B cell (primary cell): ENCODE results near the gene TMUB2. TPM values are rescaled to one million over a fixed set of nuclear protein-coding genes. Genes with fewer than 3 reads are reported as not detected.

Source experiments
- ATAC-seq: fragments of 200-7000 bp; cut with Tn5 transposase; one replicate; pipeline ENCODE4 v1.10.0; 2021; ENCODE audit warnings: low read depth, mild to moderate bottlenecking, moderate number of reproducible peaks, moderate library complexity
- CTCF ChIA-PET: fragments of 350-600 bp; sonication (Branson Sonifier 250); formaldehyde crosslinking; loops from one replicate; lab custom pipeline; 2021; ENCODE audit warnings: antibody characterized with exemption, inconsistent platforms; lab: Charles Lee
- POLR2A ChIA-PET: fragments of 350-600 bp; sonication (Branson Sonifier 250); formaldehyde crosslinking; loops from one replicate; lab custom pipeline; 2021; ENCODE audit warnings: antibody characterized with exemption; lab: Charles Lee
- DNase-seq: peaks from one replicate; pipeline ENCODE4 v3.0.0; 2013
- H2AFZ ChIP-seq: 2 replicates; pipeline ENCODE4 v1.6.1; 2012; ENCODE audit warnings: mild to moderate bottlenecking, low read depth, low read length; ENCODE audit not compliant: insufficient read depth, poor library complexity, severe bottlenecking
- H3K27ac ChIP-seq, 2 donors: 1 replicate in 1 of 2; 2 replicates in 1 of 2; pipeline ENCODE4 v1.5.1; 2012 to 2013; ENCODE audit warnings: low read length in 2 of 2, mild to moderate bottlenecking in 2 of 2, moderate library complexity in 1 of 2
- H3K27me3 ChIP-seq, 4 experiments: fragments of 200-600 bp in 1 of 4; sonication (generic) in 1 of 4; replicated peaks in 1 of 4; 1 replicate in 2 of 4; 2 replicates in 2 of 4; pipeline versions ENCODE4 v1.6.1 to v1.7.0; 2013 to 2016; ENCODE audit warnings: low read length in 3 of 4, mild to moderate bottlenecking in 2 of 4, mixed read lengths in 1 of 4, moderate library complexity in 1 of 4; ENCODE audit not compliant: insufficient read depth in 4 of 4, control insufficient read depth in 3 of 4; ENCODE audit errors: control extremely low read depth in 1 of 4
- H3K36me3 ChIP-seq, 2 experiments: replicated peaks in 1 of 2; 1 replicate in 1 of 2; 2 replicates in 1 of 2; pipeline versions ENCODE4 v1.6.1 to v1.7.1; 2013; ENCODE audit warnings: low read length in 1 of 2; ENCODE audit not compliant: insufficient read depth in 2 of 2, control insufficient read depth in 1 of 2; ENCODE audit errors: control extremely low read depth in 1 of 2, extremely low read depth in 1 of 2
- H3K4me1 ChIP-seq, 2 donors: fragments of 200-600 bp in 1 of 2; sonication (generic) in 1 of 2; 1 replicate in 1 of 2; 2 replicates in 1 of 2; pipeline versions ENCODE4 v1.5.1 to v1.6.1; 2013 to 2017; ENCODE audit warnings: low read length in 2 of 2; ENCODE audit not compliant: control insufficient read depth in 2 of 2, insufficient read depth in 2 of 2
- H3K4me2 ChIP-seq: replicated peaks from 2 replicates; pipeline ENCODE3; 2012; ENCODE audit warnings: mild to moderate bottlenecking, low read depth, low read length; ENCODE audit not compliant: poor library complexity, severe bottlenecking
- H3K4me3 ChIP-seq, 5 experiments: fragments of 200-600 bp in 1 of 5; sonication (generic) in 1 of 5; 1 replicate in 3 of 5; 2 replicates in 2 of 5; pipeline versions ENCODE4 v1.5.1 to v1.7.0; 2011 to 2016; ENCODE audit warnings: low read length in 4 of 5, mild to moderate bottlenecking in 4 of 5, low read depth in 2 of 5, control low read depth in 1 of 5, moderate library complexity in 1 of 5; ENCODE audit not compliant: insufficient read depth in 1 of 5; ENCODE audit errors: control extremely low read depth in 1 of 5, extremely low read depth in 1 of 5
- H3K79me2 ChIP-seq: fragments of 200-600 bp; sonication (generic); one replicate; pipeline ENCODE4 v1.6.0; 2016; ENCODE audit warnings: low read length; ENCODE audit not compliant: control insufficient read depth, insufficient read depth
- H3K9ac ChIP-seq: fragments of 200-600 bp; sonication (generic); 2 replicates; pipeline ENCODE4 v1.6.1; 2017; ENCODE audit warnings: mild to moderate bottlenecking, low read length, moderate library complexity
- H3K9me3 ChIP-seq, 3 donors: one replicate each; pipeline versions ENCODE4 v1.6.1 to v1.7.1; 2013; ENCODE audit warnings: low read length in 2 of 3; ENCODE audit not compliant: control insufficient read depth in 2 of 3, insufficient read depth in 1 of 3; ENCODE audit errors: control extremely low read depth in 1 of 3
- H4K20me1 ChIP-seq: 2 replicates; pipeline ENCODE4 v1.6.0; 2012; ENCODE audit warnings: mild to moderate bottlenecking, low read length; ENCODE audit not compliant: insufficient read depth, control insufficient read depth, poor library complexity, severe bottlenecking
- H3K27ac Mint-ChIP-seq: one replicate; pipeline ENCODE4 v1.8.0; 2021; ENCODE audit warnings: mixed read lengths
- H3K27me3 Mint-ChIP-seq: one replicate; pipeline ENCODE4 v1.8.0; 2021; ENCODE audit warnings: mixed read lengths
- H3K4me1 Mint-ChIP-seq: one replicate; pipeline ENCODE4 v1.8.0; 2021; ENCODE audit warnings: mixed read lengths
- H3K4me3 Mint-ChIP-seq: one replicate; pipeline ENCODE4 v1.8.0; 2021; ENCODE audit warnings: mixed read lengths
- H3K9me3 Mint-ChIP-seq: one replicate; pipeline ENCODE4 v1.8.0; 2022; ENCODE audit warnings: mixed read lengths; ENCODE audit not compliant: insufficient read depth
- EZH2 ChIP-seq: IDR thresholded peaks from 2 replicates; pipeline ENCODE4 v1.6.1; 2012; ENCODE audit warnings: borderline replicate concordance, low read depth, mild to moderate bottlenecking, moderate library complexity, low read length; ENCODE audit not compliant: insufficient read depth, poor library complexity, severe bottlenecking
- WGBS: methylation state at CpG from one replicate; pipeline ENCODE4 v1.1.5; 2013; ENCODE audit warnings: missing lambda C conversion rate; ENCODE audit not compliant: insufficient coverage; 5-methylcytosine and 5-hydroxymethylcytosine counted together
- intact Hi-C: fragments of 100-400 bp; cut with micrococcal nuclease; formaldehyde crosslinking; loops from one replicate; pipeline ENCODE4 v1.10.0; 2022
- polyA plus RNA-seq: library from polyadenylated mRNA; depleted of rRNA; stranded (reverse); fragments of >200 nt; gene quantifications from 2 replicates; pipeline ENCODE4 v1.2.3, GENCODE V29; 2012
- total RNA-seq, 2 donors: library from RNA; stranded (reverse); fragments of 120-200 nt in 1 of 2; gene quantifications; 1 replicate in 1 of 2; 2 replicates in 1 of 2; pipeline versions ENCODE4 v1.2.3 to v1.2.4, GENCODE V29; 2013 to 2022
- TF ChIP-seq, protein P1 (sequence below): fragments of 200-600 bp; IDR thresholded peaks from one replicate; pipeline ENCODE4 v1.8.0; 2022; ENCODE audit warnings: antibody characterized with exemption, mild to moderate bottlenecking

TMUB2 gene
- total and polyA plus RNA-seq, 2 donors (not counting 1 experiment from before 2014, with no cell fraction given), result 52.3 to 114 TPM

- ATAC-seq, result peak; percentile 16
- POLR2A ChIA-PET, result interaction anchor here (0.6 to 7.8 kb wide), 15 partner anchors 9 to 135 kb away, joined by 3 to 100 read pairs (median 4); partner anchors contain the start of genes ATXN7L3, GRN, SLC25A39 and TMUB2
- intact Hi-C loops, result loop anchor here (2.0 kb wide), 1 partner anchor 79 kb away; the partner anchor contains the start of gene HROB
- H3K79me2 ChIP-seq, result peaks cover 43% of the 10 kb centered on the region
- peak within 1 kb of the TSS; percentile 55 to 91 (median 87) for H3K4me3 ChIP-seq
- H3K9me3 ChIP-seq, result no peaks in the 10 kb centered on the region
- H3K9ac ChIP-seq, result peak within 1 kb of the TSS; percentile 82
- H3K4me1 Mint-ChIP-seq, result peaks cover 44% of the 10 kb centered on the region
- peak within 1 kb of the TSS; percentile 74 for H2AFZ ChIP-seq
- H3K4me2 ChIP-seq, result peak within 1 kb of the TSS; percentile 92
- H3K27ac ChIP-seq, result peak within 1 kb of the TSS; percentile 84 to 87
- DNase-seq, result no peak
- H3K27me3 Mint-ChIP-seq, result no peaks in the 10 kb centered on the region
- H3K4me1 ChIP-seq, result peaks cover 41% of the 10 kb centered on the region in 2 donors
- no peaks in the 10 kb centered on the region for H3K9me3 Mint-ChIP-seq
- no peak for TF ChIP-seq EZH2
- TF ChIP-seq, protein P1, sequence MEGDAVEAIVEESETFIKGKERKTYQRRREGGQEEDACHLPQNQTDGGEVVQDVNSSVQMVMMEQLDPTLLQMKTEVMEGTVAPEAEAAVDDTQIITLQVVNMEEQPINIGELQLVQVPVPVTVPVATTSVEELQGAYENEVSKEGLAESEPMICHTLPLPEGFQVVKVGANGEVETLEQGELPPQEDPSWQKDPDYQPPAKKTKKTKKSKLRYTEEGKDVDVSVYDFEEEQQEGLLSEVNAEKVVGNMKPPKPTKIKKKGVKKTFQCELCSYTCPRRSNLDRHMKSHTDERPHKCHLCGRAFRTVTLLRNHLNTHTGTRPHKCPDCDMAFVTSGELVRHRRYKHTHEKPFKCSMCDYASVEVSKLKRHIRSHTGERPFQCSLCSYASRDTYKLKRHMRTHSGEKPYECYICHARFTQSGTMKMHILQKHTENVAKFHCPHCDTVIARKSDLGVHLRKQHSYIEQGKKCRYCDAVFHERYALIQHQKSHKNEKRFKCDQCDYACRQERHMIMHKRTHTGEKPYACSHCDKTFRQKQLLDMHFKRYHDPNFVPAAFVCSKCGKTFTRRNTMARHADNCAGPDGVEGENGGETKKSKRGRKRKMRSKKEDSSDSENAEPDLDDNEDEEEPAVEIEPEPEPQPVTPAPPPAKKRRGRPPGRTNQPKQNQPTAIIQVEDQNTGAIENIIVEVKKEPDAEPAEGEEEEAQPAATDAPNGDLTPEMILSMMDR, result peak; percentile 2
- CTCF ChIA-PET, result interaction anchor here (1.0 to 5.5 kb wide), 9 partner anchors 9 to 129 kb away, joined by 5 to 62 read pairs (median 8); partner anchors contain the start of genes GRN, HDAC5 and SLC25A39
- H3K36me3 ChIP-seq, result peaks cover 0 to 14% of the 10 kb centered on the region in 2 experiments
- peak within 1 kb of the TSS; percentile 98 for H3K27ac Mint-ChIP-seq
- no peaks in the 10 kb centered on the region for H3K27me3 ChIP-seq
- under 1% methylated on average over 44 of the region's 76 CpGs for WGBS
- H3K4me3 Mint-ChIP-seq, result peak within 1 kb of the TSS; percentile 91
- no peaks in the 10 kb centered on the region for H4K20me1 ChIP-seq
Observed at GRCh38 chr17:44219616-44220212, 32.9 kb downstream of the TMUB2 start, which contains the start of gene UBTF. Gene UBTF (minus strand): TSS chr17:44219675. CDS start chr17:44218229, 1,446 bp downstream.
